WTC11 (cell line): Measurements from ENCODE around the gene LPCAT3. TPM values are rescaled to one million over a fixed set of nuclear protein-coding genes. Genes with fewer than 3 reads are reported as not detected.

ENCODE experiments used
- ATAC-seq: fragments of 200-7000 bp; cut with Tn5 transposase; 2 replicates; pipeline ENCODE4 v1.10.0; 2021; ENCODE audit warnings: mild to moderate bottlenecking, moderate library complexity
- CTCF ChIA-PET: fragments of 300-600 bp; sonication (Branson Sonifier 250); formaldehyde crosslinking; loops from one replicate; lab custom pipeline; 2021; ENCODE audit warnings: antibody characterized with exemption; lab: Charles Lee
- POLR2A ChIA-PET: fragments of 350-600 bp; sonication (Branson Sonifier 250); formaldehyde crosslinking; loops from one replicate; lab custom pipeline; 2021; ENCODE audit warnings: antibody characterized with exemption; lab: Charles Lee
- DNase-seq: peaks from one replicate; pipeline ENCODE4 v3.0.0; 2021; ENCODE audit warnings: low spot score
- H3K27ac Mint-ChIP-seq: 2 replicates; pipeline ENCODE4 v1.8.0; 2021; ENCODE audit warnings: mixed read lengths
- H3K27me3 Mint-ChIP-seq: 2 replicates; pipeline ENCODE4 v1.8.0; 2021; ENCODE audit warnings: low read depth, mild to moderate bottlenecking, moderate library complexity, mixed read lengths
- H3K36me3 Mint-ChIP-seq: 2 replicates; pipeline ENCODE4 v1.8.0; 2021; ENCODE audit warnings: mixed read lengths
- H3K4me1 Mint-ChIP-seq: 2 replicates; pipeline ENCODE4 v1.8.0; 2022; ENCODE audit warnings: mixed read lengths
- H3K4me3 Mint-ChIP-seq: 2 replicates; pipeline ENCODE4 v1.8.0; 2021; ENCODE audit warnings: mild to moderate bottlenecking, moderate library complexity, mixed read lengths
- H3K9me3 Mint-ChIP-seq: 2 replicates; pipeline ENCODE4 v1.8.0; 2021; ENCODE audit warnings: mixed read lengths
- E2F1 ChIP-seq: sonication (generic); formaldehyde crosslinking; IDR thresholded peaks from 2 replicates; pipeline ENCODE4 v1.8.0; 2022; ENCODE audit warnings: mild to moderate bottlenecking, missing genetic modification reagents
- ESRRA ChIP-seq: sonication (generic); formaldehyde crosslinking; IDR thresholded peaks from 2 replicates; pipeline ENCODE4 v1.8.1; 2022; ENCODE audit warnings: mild to moderate bottlenecking, missing genetic modification reagents, borderline replicate concordance
- FOXJ3 ChIP-seq: sonication (generic); formaldehyde crosslinking; IDR thresholded peaks from 2 replicates; pipeline ENCODE4 v1.9.0; 2021; ENCODE audit warnings: missing genetic modification reagents, mild to moderate bottlenecking, borderline replicate concordance
- FOXK1 ChIP-seq: sonication (generic); formaldehyde crosslinking; IDR thresholded peaks from 2 replicates; pipeline ENCODE4 v1.8.0; 2022; ENCODE audit warnings: mild to moderate bottlenecking, moderate library complexity, missing genetic modification reagents
- FOXP4 ChIP-seq: sonication (generic); formaldehyde crosslinking; IDR thresholded peaks from 2 replicates; pipeline ENCODE4 v1.8.0; 2022; ENCODE audit warnings: mild to moderate bottlenecking, missing genetic modification reagents
- GABPB1 ChIP-seq: sonication (generic); formaldehyde crosslinking; IDR thresholded peaks from 2 replicates; pipeline ENCODE4 v1.8.1; 2023; ENCODE audit warnings: mild to moderate bottlenecking, missing genetic modification reagents
- GRHL2 ChIP-seq: fragments of 250-450 bp; sonication (Bioruptor Pico); IDR thresholded peaks from 2 replicates; pipeline ENCODE4 v1.8.0; 2022; ENCODE audit warnings: mild to moderate bottlenecking, moderate library complexity; ENCODE audit not compliant: insufficient replicate concordance, severe bottlenecking
- IRF1 ChIP-seq: sonication (generic); formaldehyde crosslinking; IDR thresholded peaks from 2 replicates; pipeline ENCODE4 v1.8.0; 2023; ENCODE audit warnings: missing genetic modification reagents
- JAZF1 ChIP-seq: fragments of 250-450 bp; sonication (Bioruptor Pico); IDR thresholded peaks from 2 replicates; pipeline ENCODE4 v1.9.0; 2021; ENCODE audit warnings: moderate library complexity, mild to moderate bottlenecking, inconsistent platforms
- JUN ChIP-seq: sonication (generic); formaldehyde crosslinking; IDR thresholded peaks from 2 replicates; pipeline ENCODE4 v1.8.0; 2023; ENCODE audit warnings: mild to moderate bottlenecking, missing genetic modification reagents
- NFATC4 ChIP-seq: fragments of 250-450 bp; sonication (Bioruptor Pico); IDR thresholded peaks from 2 replicates; pipeline ENCODE4 v1.9.0; 2021; ENCODE audit warnings: mild to moderate bottlenecking
- PREB ChIP-seq: sonication (generic); formaldehyde crosslinking; IDR thresholded peaks from 2 replicates; pipeline ENCODE4 v1.8.1; 2022; ENCODE audit warnings: mild to moderate bottlenecking, missing genetic modification reagents, moderate library complexity, borderline replicate concordance
- PRRX2 ChIP-seq: fragments of 250-450 bp; sonication (Bioruptor Pico); IDR thresholded peaks from 2 replicates; pipeline ENCODE4 v1.8.0; 2021; ENCODE audit warnings: mild to moderate bottlenecking
- SOX15 ChIP-seq: fragments of 250-450 bp; sonication (Bioruptor Pico); IDR thresholded peaks from 2 replicates; pipeline ENCODE4 v1.9.0; 2021; ENCODE audit warnings: mild to moderate bottlenecking
- TEAD1 ChIP-seq: sonication (generic); formaldehyde crosslinking; IDR thresholded peaks from 2 replicates; pipeline ENCODE4 v1.8.0; 2022; ENCODE audit warnings: mild to moderate bottlenecking, missing genetic modification reagents
- ZNF263 ChIP-seq: sonication (generic); formaldehyde crosslinking; IDR thresholded peaks from 2 replicates; pipeline ENCODE4 v1.8.1; 2022; ENCODE audit warnings: low read depth, mild to moderate bottlenecking, moderate library complexity, missing genetic modification reagents
- ZNF423 ChIP-seq: fragments of 250-450 bp; sonication (Bioruptor Pico); IDR thresholded peaks from 2 replicates; pipeline ENCODE4 v2.1.2; 2022; ENCODE audit warnings: mild to moderate bottlenecking, moderate library complexity
- ZNF512 ChIP-seq: sonication (generic); formaldehyde crosslinking; IDR thresholded peaks from 2 replicates; pipeline ENCODE4 v1.8.1; 2022; ENCODE audit warnings: missing genetic modification reagents, borderline replicate concordance
- ZNF671 ChIP-seq: fragments of 250-450 bp; sonication (Bioruptor Pico); IDR thresholded peaks from 2 replicates; pipeline ENCODE4 v1.8.0; 2021; ENCODE audit warnings: mild to moderate bottlenecking
- total RNA-seq: library from RNA; stranded (reverse); gene quantifications from 3 replicates; pipeline ENCODE4 v1.2.3, GENCODE V29; 2021
- TF ChIP-seq, protein P1 (sequence below): sonication (generic); formaldehyde crosslinking; IDR thresholded peaks from 2 replicates; pipeline ENCODE4 v1.8.0; 2022; ENCODE audit warnings: mild to moderate bottlenecking, missing genetic modification reagents
- TF ChIP-seq, protein P2 (sequence below): sonication (generic); formaldehyde crosslinking; IDR thresholded peaks from 2 replicates; pipeline ENCODE4 v1.8.1; 2022; ENCODE audit warnings: mild to moderate bottlenecking, moderate library complexity, missing genetic modification reagents

The LPCAT3 gene
- total RNA-seq, 1 experiment from 2014 or later = 40.0 TPM

DNA sequence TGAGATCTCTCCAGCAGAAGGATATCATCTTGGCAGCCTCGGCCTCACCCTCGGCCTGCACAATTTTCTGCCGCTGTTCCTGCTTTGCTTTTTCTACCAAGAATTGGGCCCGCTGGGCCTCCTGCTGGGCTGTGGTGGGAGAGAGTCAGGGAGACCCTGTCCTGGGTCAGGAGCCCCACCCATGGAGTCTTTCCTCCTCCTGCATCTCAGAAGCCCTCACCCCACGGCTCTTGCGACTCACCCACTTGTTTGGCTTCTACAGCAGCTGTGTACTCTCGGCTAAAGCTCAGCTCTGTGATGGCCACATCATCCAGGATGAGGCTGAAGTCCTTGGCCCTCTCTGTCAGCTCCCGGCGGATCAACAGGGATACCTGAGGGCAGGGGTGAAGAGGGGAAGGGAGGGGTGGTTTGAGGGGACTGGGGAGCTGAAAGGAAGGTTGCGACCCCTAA, 50.6 kb downstream of the LPCAT3 start:
- Mint-ChIP-seq H3K27me3 (no peaks in the 10 kb centered on the region), H3K4me1 (peaks cover 47% of the 10 kb centered on the region), H3K4me3 (no peak overlapping the region), H3K27ac (no peak overlapping the region), H3K36me3 (peaks cover 51% of the 10 kb centered on the region), H3K9me3 (no peaks in the 10 kb centered on the region)
- CTCF ChIA-PET = interaction anchor here (0.6 kb wide), 1 partner anchor 177 kb away, joined by 3 read pairs; no protein-coding TSS in a partner anchor
- POLR2A ChIA-PET = no interaction called here
- DNase-seq (no peak), ATAC-seq (no peak)
- TF ChIP-seq TEAD1 (CRISPR knock-in tag) = no peak
- TF ChIP-seq SOX15 (CRISPR knock-in tag) = no peak

- DNase-seq = no peak
- peak overlapping the region; percentile 91 for H3K27ac Mint-ChIP-seq
Observed at GRCh38 chr12:6966351-6966750, 51.9 kb downstream of the LPCAT3 start.

DNA sequence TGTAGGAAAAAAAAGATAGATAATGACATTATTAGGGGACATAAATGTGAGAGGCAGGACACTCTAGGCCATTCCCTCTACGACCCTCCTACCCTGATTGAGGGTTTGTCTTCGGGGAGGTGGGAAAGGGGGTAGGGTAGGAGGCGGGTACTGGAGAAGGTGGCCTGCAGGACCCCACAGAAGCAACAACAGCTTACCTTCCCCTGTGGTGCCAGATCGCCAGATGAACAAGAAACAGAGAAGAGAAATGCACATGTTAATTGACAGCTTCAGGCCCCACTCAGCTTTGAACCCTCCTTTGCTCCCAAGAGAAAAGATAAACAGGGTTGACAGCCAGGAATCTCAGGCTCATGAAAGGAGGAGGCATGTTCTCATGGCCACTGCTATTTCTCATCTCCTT, 52.6 kb downstream of the LPCAT3 start:
- Mint-ChIP-seq H3K4me3 (no peak overlapping the region), H3K27ac (peak overlapping the region; percentile 91), H3K36me3 (peaks cover 46% of the 10 kb centered on the region), H3K27me3 (no peaks in the 10 kb centered on the region), H3K9me3 (no peaks in the 10 kb centered on the region), H3K4me1 (peaks cover 56% of the 10 kb centered on the region)
- CTCF ChIA-PET = interaction anchor here (1.0 to 9.7 kb wide), 5 partner anchors 14 to 143 kb away, joined by 3 to 296 read pairs (median 16); partner anchors contain the start of genes C12orf57, C1RL, PTPN6 and RNU7-1
- ATAC-seq (no peak), DNase-seq (no peak)
- TF ChIP-seq ZNF423 (CRISPR knock-in tag) = no peak
- TF ChIP-seq FOXP4 = no peak
- no peak for TF ChIP-seq GRHL2 (CRISPR knock-in tag)
- TF ChIP-seq, protein P1, sequence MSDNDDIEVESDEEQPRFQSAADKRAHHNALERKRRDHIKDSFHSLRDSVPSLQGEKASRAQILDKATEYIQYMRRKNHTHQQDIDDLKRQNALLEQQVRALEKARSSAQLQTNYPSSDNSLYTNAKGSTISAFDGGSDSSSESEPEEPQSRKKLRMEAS = no peak
- TF ChIP-seq PREB (CRISPR knock-in tag) = no peak
- no peak for TF ChIP-seq JAZF1 (CRISPR knock-in tag)
- no peak for TF ChIP-seq PRRX2 (CRISPR knock-in tag)
- no peak for TF ChIP-seq ZNF671
- no peak for TF ChIP-seq ESRRA (CRISPR knock-in tag)
- TF ChIP-seq, protein P2, sequence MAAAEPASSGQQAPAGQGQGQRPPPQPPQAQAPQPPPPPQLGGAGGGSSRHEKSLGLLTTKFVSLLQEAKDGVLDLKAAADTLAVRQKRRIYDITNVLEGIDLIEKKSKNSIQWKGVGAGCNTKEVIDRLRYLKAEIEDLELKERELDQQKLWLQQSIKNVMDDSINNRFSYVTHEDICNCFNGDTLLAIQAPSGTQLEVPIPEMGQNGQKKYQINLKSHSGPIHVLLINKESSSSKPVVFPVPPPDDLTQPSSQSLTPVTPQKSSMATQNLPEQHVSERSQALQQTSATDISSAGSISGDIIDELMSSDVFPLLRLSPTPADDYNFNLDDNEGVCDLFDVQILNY (CRISPR knock-in tag) = no peak
- TF ChIP-seq GABPB1 (CRISPR knock-in tag) = no peak
- no peak for TF ChIP-seq ZNF512
- no peak for TF ChIP-seq JUN
- TF ChIP-seq E2F1 = no peak
- no peak for TF ChIP-seq IRF1 (CRISPR knock-in tag)
- TF ChIP-seq ZNF263 (CRISPR knock-in tag) = no peak
- POLR2A ChIA-PET = interaction anchor here (6.6 kb wide), 1 partner anchor 21 kb away, joined by 167 read pairs; the partner anchor contains the start of genes C12orf57 and RNU7-1

More at GRCh38 chr12:6966351-6966750, 51.9 kb downstream of the LPCAT3 start:
- H3K27me3 Mint-ChIP-seq = no peaks in the 10 kb centered on the region
- no peak overlapping the region for H3K4me3 Mint-ChIP-seq
- ChIA-PET POLR2A (interaction anchor here (6.6 kb wide), 1 partner anchor 21 kb away, joined by 167 read pairs; the partner anchor contains the start of genes C12orf57 and RNU7-1), CTCF (interaction anchor here (1.0 to 9.7 kb wide), 3 partner anchors 21 to 143 kb away, joined by 3 to 296 read pairs (median 48); partner anchors contain the start of genes C12orf57, C1RL, RNU7-1 and SPSB2)
- H3K36me3 Mint-ChIP-seq = peaks cover 48% of the 10 kb centered on the region
- no peak for ATAC-seq
- H3K4me1 Mint-ChIP-seq = peaks cover 50% of the 10 kb centered on the region
- H3K9me3 Mint-ChIP-seq = no peaks in the 10 kb centered on the region
- TF ChIP-seq NFATC4 (CRISPR knock-in tag) = no peak
- no peak for TF ChIP-seq FOXK1 (CRISPR knock-in tag)
- TF ChIP-seq FOXJ3 (CRISPR knock-in tag) = no peak
- no peak for TF ChIP-seq JAZF1 (CRISPR knock-in tag)
